ENCODE results near the gene PCID2. TPM values are rescaled to one million over a fixed set of nuclear protein-coding genes. Genes with fewer than 3 reads are reported as not detected.
A peak's percentile ranks its signal among the peaks of the same experiment; 100 is the strongest.

PCID2 gene
- total RNA-seq, 1 experiment from 2014 or later: 114 TPM

DNA sequence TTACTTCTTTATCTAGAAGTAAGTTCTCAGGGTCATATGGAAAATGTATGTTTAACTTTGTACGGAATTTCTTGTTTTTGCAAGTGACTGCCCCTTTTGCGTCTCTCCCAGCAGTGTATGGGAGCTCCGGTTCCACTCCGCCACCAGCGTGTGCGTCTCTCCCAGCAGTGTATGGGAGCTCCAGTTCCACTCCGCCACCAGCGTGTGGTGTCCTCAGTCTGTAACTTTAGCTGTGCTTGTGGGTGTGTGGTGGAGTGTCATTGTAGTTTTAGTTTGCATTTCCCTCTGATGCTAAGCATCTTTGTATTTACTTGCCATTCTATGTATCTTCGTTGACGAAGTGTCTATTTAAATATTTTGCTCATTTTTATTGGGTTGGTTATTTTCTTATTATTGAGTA is 3.3 kb upstream of the PCID2 start:
- H3K27ac ChIP-seq (ENCODE audit: low read length): no peak overlapping the region
- H3K9ac ChIP-seq (ENCODE audit: low read length): no peak overlapping the region
- no peak overlapping the region for H2AFZ ChIP-seq (ENCODE audit: low read length)
- H3K4me2 ChIP-seq (ENCODE audit: low read depth, low read length, poor library complexity, severe bottlenecking): no peak overlapping the region
- peak; percentile 56 for DNase-seq
- no peaks in the 10 kb centered on the region for H3K9me2 ChIP-seq (replicated peaks; ENCODE audit: insufficient read depth, low read length)
- H3K4me1 ChIP-seq (ENCODE audit: low read length): peaks cover 46% of the 10 kb centered on the region
- peaks cover 23% of the 10 kb centered on the region for H3K36me3 ChIP-seq (ENCODE audit: insufficient read depth, low read length)
- no peaks in the 10 kb centered on the region for H3K9me3 ChIP-seq (ENCODE audit: low read length)
- H4K20me1 ChIP-seq (ENCODE audit: insufficient read depth, low read depth, low read length): peaks cover 45% of the 10 kb centered on the region
- H3K4me3 ChIP-seq (ENCODE audit: low read length): no peak overlapping the region
- peaks cover 90% of the 10 kb centered on the region for H3K79me2 ChIP-seq (ENCODE audit: low read length)
- H3K27me3 ChIP-seq (ENCODE audit: low read length): no peaks in the 10 kb centered on the region

DNA sequence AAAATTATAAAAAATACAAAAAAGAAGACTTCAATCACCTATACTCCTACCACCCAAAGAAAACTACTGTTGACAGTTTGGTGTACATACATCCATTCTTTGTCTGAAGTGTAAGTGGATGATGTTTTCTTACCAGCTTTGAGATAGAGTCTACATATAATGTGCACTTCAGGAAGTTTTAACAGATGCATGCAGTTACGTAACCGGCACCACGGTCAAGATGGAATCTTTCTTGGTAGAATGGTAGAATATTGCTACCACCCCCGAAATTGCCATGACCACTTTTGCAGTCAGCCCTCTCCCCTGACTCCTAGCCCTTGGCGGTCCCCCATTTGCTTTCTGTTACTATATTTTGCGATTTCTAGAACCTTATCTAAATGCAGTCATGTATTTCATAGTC is 2.4 kb upstream of the PCID2 start:
- no peaks in the 10 kb centered on the region for H3K9me2 ChIP-seq (replicated peaks; ENCODE audit: insufficient read depth, low read length)
- H3K36me3 ChIP-seq (ENCODE audit: insufficient read depth, low read length): peaks cover 29% of the 10 kb centered on the region
- H3K9me3 ChIP-seq (ENCODE audit: low read length): no peaks in the 10 kb centered on the region
- H3K79me2 ChIP-seq (ENCODE audit: low read length): peaks cover 90% of the 10 kb centered on the region
- peak overlapping the region; percentile 81; the same call in 1 of the 2 replicates for H3K9ac ChIP-seq (ENCODE audit: low read length)
- H2AFZ ChIP-seq (ENCODE audit: low read length): no peak overlapping the region
- H3K27ac ChIP-seq (ENCODE audit: low read length): peak overlapping the region; percentile 67; the same call in 1 of the 2 replicates
- no peak for DNase-seq
- H3K4me3 ChIP-seq (ENCODE audit: low read length): peak overlapping the region; percentile 76
- peaks cover 49% of the 10 kb centered on the region for H3K4me1 ChIP-seq (ENCODE audit: low read length)
- H4K20me1 ChIP-seq (ENCODE audit: insufficient read depth, low read depth, low read length): peaks cover 41% of the 10 kb centered on the region
- no peaks in the 10 kb centered on the region for H3K27me3 ChIP-seq (ENCODE audit: low read length)
- peak overlapping the region; percentile 74 for H3K4me2 ChIP-seq (ENCODE audit: low read depth, low read length, poor library complexity, severe bottlenecking)

GRCh38 chr13:113209759-113210421 is 1.4 kb upstream of the PCID2 start:
- H3K9me3 ChIP-seq (ENCODE audit: low read length): no peaks in the 10 kb centered on the region
- peaks cover 90% of the 10 kb centered on the region for H3K79me2 ChIP-seq (ENCODE audit: low read length)
- H3K36me3 ChIP-seq (ENCODE audit: insufficient read depth, low read length): peaks cover 37% of the 10 kb centered on the region
- H3K4me3 ChIP-seq (ENCODE audit: low read length): peak overlapping the region; percentile 76
- peak overlapping the region; percentile 81 for H3K9ac ChIP-seq (ENCODE audit: low read length)
- H2AFZ ChIP-seq (ENCODE audit: low read length): no peak overlapping the region
- H3K4me1 ChIP-seq (ENCODE audit: low read length): peaks cover 45% of the 10 kb centered on the region
- no peaks in the 10 kb centered on the region for H3K27me3 ChIP-seq (ENCODE audit: low read length)
- no peaks in the 10 kb centered on the region for H3K9me2 ChIP-seq (replicated peaks; ENCODE audit: insufficient read depth, low read length)
- H3K4me2 ChIP-seq (ENCODE audit: low read depth, low read length, poor library complexity, severe bottlenecking): peak overlapping the region; percentile 74
- peak overlapping the region; percentile 67 for H3K27ac ChIP-seq (ENCODE audit: low read length)
- peaks cover 40% of the 10 kb centered on the region for H4K20me1 ChIP-seq (ENCODE audit: insufficient read depth, low read depth, low read length)
- peak; percentile 84 for DNase-seq

DNA sequence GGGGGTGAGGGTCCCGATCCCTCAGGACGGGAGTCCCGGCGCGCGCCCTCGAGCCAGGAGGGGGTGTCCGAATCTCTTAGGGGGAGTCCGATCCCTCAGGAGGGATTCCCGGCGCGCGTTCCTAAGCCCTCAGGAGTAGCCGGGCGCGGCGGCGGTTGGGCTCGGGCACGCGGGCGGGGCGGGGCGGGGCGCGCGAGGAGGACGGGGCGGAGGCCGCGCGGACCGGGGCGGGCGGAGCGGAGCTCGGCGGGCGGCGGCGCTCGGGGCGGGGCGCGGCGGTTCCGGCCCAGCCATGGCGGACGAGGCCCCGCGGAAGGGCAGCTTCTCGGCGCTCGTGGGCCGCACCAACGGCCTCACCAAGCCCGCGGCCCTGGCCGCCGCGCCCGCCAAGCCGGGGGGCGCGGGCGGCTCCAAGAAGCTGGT is 878 bp upstream of the PCID2 start, which contains the start of gene CUL4A:
TSS of gene CUL4A (plus strand) at position 278 of the 423 bp plus-strand sequence. CDS start at position 293, 15 bp downstream.
- Histone ChIP-seq H4K20me1 (ENCODE audit: insufficient read depth, low read depth, low read length) (peaks cover 40% of the 10 kb centered on the region), H2AFZ (ENCODE audit: low read length) (peak within 1 kb of the TSS; percentile 76; the same call in 1 of the 2 replicates), H3K27ac (ENCODE audit: low read length) (peak within 1 kb of the TSS; percentile 88), H3K9me3 (ENCODE audit: low read length) (no peaks in the 10 kb centered on the region), H3K36me3 (ENCODE audit: insufficient read depth, low read length) (peaks cover 38% of the 10 kb centered on the region), H3K4me1 (ENCODE audit: low read length) (peaks cover 40% of the 10 kb centered on the region), H3K79me2 (ENCODE audit: low read length) (peaks cover 90% of the 10 kb centered on the region), H3K27me3 (ENCODE audit: low read length) (no peaks in the 10 kb centered on the region), H3K9me2 (replicated peaks; ENCODE audit: insufficient read depth, low read length) (no peaks in the 10 kb centered on the region), H3K9ac (ENCODE audit: low read length) (peak within 1 kb of the TSS; percentile 97), H3K4me2 (ENCODE audit: low read depth, low read length, poor library complexity, severe bottlenecking) (peak within 1 kb of the TSS; percentile 77), H3K4me3 (ENCODE audit: low read length) (peak within 1 kb of the TSS; percentile 89)
- DNase-seq: peak; percentile 88

DNA sequence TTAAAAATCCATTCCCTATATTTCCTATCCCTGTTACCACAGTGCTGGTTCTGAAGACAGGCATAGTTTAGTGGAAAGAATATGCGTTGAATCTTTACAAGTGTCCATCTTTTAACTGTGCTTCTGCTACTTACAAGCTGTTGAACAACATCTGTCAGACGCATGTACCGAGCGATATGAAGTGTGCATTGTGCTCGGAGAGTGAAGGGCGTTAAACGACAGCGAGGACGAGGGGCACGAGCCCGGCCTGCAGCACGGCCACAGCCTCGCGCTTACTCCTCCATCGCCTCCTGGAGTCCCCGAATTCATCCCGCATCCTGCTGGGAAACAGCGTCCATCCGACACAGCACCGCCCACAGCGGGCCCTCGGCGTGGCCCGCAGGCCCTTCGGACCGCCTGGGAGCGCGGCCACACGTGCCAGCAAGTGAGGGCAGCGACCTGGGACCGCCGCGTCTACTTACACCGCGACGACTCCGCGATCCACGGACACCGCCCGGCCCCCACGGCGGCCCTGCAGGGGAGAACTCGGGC is 514 bp downstream of the PCID2 start:
- Histone ChIP-seq H4K20me1 (ENCODE audit: insufficient read depth, low read depth, low read length) (peaks cover 32% of the 10 kb centered on the region), H3K4me2 (ENCODE audit: low read depth, low read length, poor library complexity, severe bottlenecking) (peak overlapping the region; percentile 77), H3K9ac (ENCODE audit: low read length) (peak overlapping the region; percentile 97), H3K9me3 (ENCODE audit: low read length) (no peaks in the 10 kb centered on the region), H2AFZ (ENCODE audit: low read length) (peak overlapping the region; percentile 76; the same call in 1 of the 2 replicates), H3K4me1 (ENCODE audit: low read length) (peaks cover 32% of the 10 kb centered on the region), H3K27me3 (ENCODE audit: low read length) (no peaks in the 10 kb centered on the region), H3K27ac (ENCODE audit: low read length) (peak overlapping the region; percentile 46), H3K9me2 (replicated peaks; ENCODE audit: insufficient read depth, low read length) (no peaks in the 10 kb centered on the region), H3K36me3 (ENCODE audit: insufficient read depth, low read length) (peaks cover 33% of the 10 kb centered on the region), H3K79me2 (ENCODE audit: low read length) (peaks cover 90% of the 10 kb centered on the region), H3K4me3 (ENCODE audit: low read length) (peak overlapping the region; percentile 89)
- peak; percentile 62 for DNase-seq

DNA sequence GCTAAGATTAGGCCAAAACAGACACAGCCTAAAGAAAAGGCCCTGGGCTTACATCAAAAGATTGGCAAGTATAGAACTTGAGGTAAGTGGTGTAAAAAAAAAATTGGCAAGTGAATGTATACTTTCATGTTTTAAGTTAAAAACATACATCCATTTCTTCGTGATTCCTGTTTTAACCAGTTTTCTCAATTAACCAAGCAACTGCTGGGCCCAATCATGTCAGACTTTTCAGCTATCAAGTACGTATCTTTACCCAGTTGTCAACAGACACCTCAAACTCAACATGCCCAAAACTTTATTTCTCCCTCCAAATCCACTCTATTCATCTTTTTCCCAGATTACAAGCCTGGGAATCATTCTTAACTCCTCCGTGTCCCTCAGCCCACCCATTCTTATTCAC is 1.0 kb downstream of the PCID2 start:
- Histone ChIP-seq H3K9me2 (replicated peaks; ENCODE audit: insufficient read depth, low read length) (no peaks in the 10 kb centered on the region), H4K20me1 (ENCODE audit: insufficient read depth, low read depth, low read length) (peaks cover 35% of the 10 kb centered on the region), H3K9me3 (ENCODE audit: low read length) (no peaks in the 10 kb centered on the region), H3K36me3 (ENCODE audit: insufficient read depth, low read length) (peaks cover 33% of the 10 kb centered on the region), H3K79me2 (ENCODE audit: low read length) (peaks cover 90% of the 10 kb centered on the region), H3K4me1 (ENCODE audit: low read length) (peaks cover 32% of the 10 kb centered on the region), H2AFZ (ENCODE audit: low read length) (no peak overlapping the region), H3K27me3 (ENCODE audit: low read length) (no peaks in the 10 kb centered on the region), H3K4me2 (ENCODE audit: low read depth, low read length, poor library complexity, severe bottlenecking) (peak overlapping the region; percentile 77), H3K4me3 (ENCODE audit: low read length) (peak overlapping the region; percentile 89), H3K9ac (ENCODE audit: low read length) (peak overlapping the region; percentile 97), H3K27ac (ENCODE audit: low read length) (peak overlapping the region; percentile 46)
- peak; percentile 50 for DNase-seq

GRCh38 chr13:113205428-113205931 is 3.0 kb downstream of the PCID2 start:
- DNase-seq: no peak
- Histone ChIP-seq H3K27me3 (ENCODE audit: low read length) (no peaks in the 10 kb centered on the region), H3K4me3 (ENCODE audit: low read length) (no peak overlapping the region), H3K27ac (ENCODE audit: low read length) (no peak overlapping the region), H4K20me1 (ENCODE audit: insufficient read depth, low read depth, low read length) (peaks cover 38% of the 10 kb centered on the region), H3K9ac (ENCODE audit: low read length) (no peak overlapping the region; the same call in 1 of the 2 replicates), H3K9me2 (replicated peaks; ENCODE audit: insufficient read depth, low read length) (no peaks in the 10 kb centered on the region), H3K4me2 (ENCODE audit: low read depth, low read length, poor library complexity, severe bottlenecking) (peak overlapping the region; percentile 77), H3K36me3 (ENCODE audit: insufficient read depth, low read length) (peaks cover 20% of the 10 kb centered on the region; the same call in 1 of the 2 replicates), H3K79me2 (ENCODE audit: low read length) (peaks cover 90% of the 10 kb centered on the region), H3K9me3 (ENCODE audit: low read length) (no peaks in the 10 kb centered on the region), H3K4me1 (ENCODE audit: low read length) (peaks cover 25% of the 10 kb centered on the region), H2AFZ (ENCODE audit: low read length) (no peak overlapping the region)

- no peak overlapping the region for H3K4me3 ChIP-seq (ENCODE audit: low read length)
- H3K27ac ChIP-seq (ENCODE audit: low read length): no peak overlapping the region
- DNase-seq: no peak
- H3K36me3 ChIP-seq (ENCODE audit: insufficient read depth, low read length): peaks cover 27% of the 10 kb centered on the region; the same call in 1 of the 2 replicates
- peaks cover 23% of the 10 kb centered on the region for H3K4me1 ChIP-seq (ENCODE audit: low read length)
- no peaks in the 10 kb centered on the region for H3K27me3 ChIP-seq (ENCODE audit: low read length)
- no peak overlapping the region for H3K9ac ChIP-seq (ENCODE audit: low read length)
- peaks cover 94% of the 10 kb centered on the region for H3K79me2 ChIP-seq (ENCODE audit: low read length)
- H4K20me1 ChIP-seq (ENCODE audit: insufficient read depth, low read depth, low read length): peaks cover 50% of the 10 kb centered on the region
- no peaks in the 10 kb centered on the region for H3K9me2 ChIP-seq (replicated peaks; ENCODE audit: insufficient read depth, low read length)
- H2AFZ ChIP-seq (ENCODE audit: low read length): no peak overlapping the region
- no peaks in the 10 kb centered on the region for H3K9me3 ChIP-seq (ENCODE audit: low read length)
- no peak overlapping the region for H3K4me2 ChIP-seq (ENCODE audit: low read depth, low read length, poor library complexity, severe bottlenecking)
Measured at GRCh38 chr13:113204378-113204734, 4.1 kb downstream of the PCID2 start.
